Stimulated activated CD8-positive, alpha-beta memory T cell treated with anti-CD3 and anti-CD28 coated beads, Interleukin-15, amount 100 ng/mL, for 48 hours (primary cell): Measurements from ENCODE around the gene IFT74.

Source experiments
- DNase-seq, 2 donors: peaks; one replicate each; pipeline ENCODE4 v3.0.0-alpha.2; 2020; ENCODE audit warnings: low read depth in 2 of 2

IFT74 gene

GRCh38 chr9:26955921-26956859 lies at the start of gene IFT74:
Gene IFT74 (plus strand): TSS chr9:26956412. CDS start chr9:26961968, 5,556 bp downstream.
- peak; percentile 90 to 91 for DNase-seq

- DNase-seq, result no peak
These were observed 43.0 kb upstream of the IFT74 start for GRCh38 chr9:26913138-26913668.

- no peak for DNase-seq
These were observed 36.5 kb upstream of the IFT74 start for GRCh38 chr9:26919698-26920097.

- DNase-seq, result no peak
These were observed 30.6 kb upstream of the IFT74 start for GRCh38 chr9:26925609-26926008.

GRCh38 chr9:26928902-26929495 lies 27.2 kb upstream of the IFT74 start:
- DNase-seq, result no peak

GRCh38 chr9:26935847-26936246 lies 20.4 kb upstream of the IFT74 start:
- no peak for DNase-seq

- DNase-seq, result no peak
These were observed 18.3 kb upstream of the IFT74 start for GRCh38 chr9:26937816-26938371.

GRCh38 chr9:26939955-26940711 lies 16.1 kb upstream of the IFT74 start:
- no peak for DNase-seq

GRCh38 chr9:26940779-26941178 lies 15.4 kb upstream of the IFT74 start:
- DNase-seq, result no peak

- DNase-seq, result no peak
These were observed 10.6 kb upstream of the IFT74 start for GRCh38 chr9:26945591-26945990.

- peak; percentile 77 to 79 for DNase-seq
These were observed 9.2 kb upstream of the IFT74 start, which contains the start of gene PLAA for GRCh38 chr9:26946753-26947727. Gene PLAA (minus strand): TSS chr9:26947242. CDS start chr9:26947045, 197 bp downstream.

GRCh38 chr9:26947736-26948135 lies 8.5 kb upstream of the IFT74 start:
- DNase-seq, result peak; percentile 7 to 20

GRCh38 chr9:26949637-26950069 lies 6.6 kb upstream of the IFT74 start:
- no peak for DNase-seq

GRCh38 chr9:26950521-26950920 lies 5.7 kb upstream of the IFT74 start:
- no peak for DNase-seq

- DNase-seq, result no peak
These were observed 4.4 kb upstream of the IFT74 start for GRCh38 chr9:26951794-26952193.

GRCh38 chr9:26954050-26954508 lies 2.1 kb upstream of the IFT74 start:
- no peak for DNase-seq

GRCh38 chr9:26955222-26955903 lies 849 bp upstream of the IFT74 start:
- DNase-seq, result no peak

- DNase-seq, result no peak
These were observed 635 bp downstream of the IFT74 start for GRCh38 chr9:26956860-26957233.

- no peak for DNase-seq
These were observed 15.5 kb downstream of the IFT74 start for GRCh38 chr9:26971721-26972120.

GRCh38 chr9:26973989-26974388 lies 17.8 kb downstream of the IFT74 start:
- DNase-seq, result no peak
